GM18502 (cell line): ENCODE measurements around the gene MTX2.
"Not testable (repeated sequence)": the region's sequence is repeated elsewhere in the genome, so short reads cannot be mapped to it uniquely, and the experiment has no call there.

Experiments used
- ATAC-seq: cut with Tn5 transposase; IDR thresholded peaks from one replicate; pipeline ENCODE4 v1.9.1; 2021; ENCODE audit warnings: mild to moderate bottlenecking; ENCODE audit not compliant: unreplicated experiment, poor library complexity

Gene MTX2

GRCh38 chr2:176368349-176368748 lies 99.1 kb downstream of the MTX2 start:
- ATAC-seq: no peak

DNA sequence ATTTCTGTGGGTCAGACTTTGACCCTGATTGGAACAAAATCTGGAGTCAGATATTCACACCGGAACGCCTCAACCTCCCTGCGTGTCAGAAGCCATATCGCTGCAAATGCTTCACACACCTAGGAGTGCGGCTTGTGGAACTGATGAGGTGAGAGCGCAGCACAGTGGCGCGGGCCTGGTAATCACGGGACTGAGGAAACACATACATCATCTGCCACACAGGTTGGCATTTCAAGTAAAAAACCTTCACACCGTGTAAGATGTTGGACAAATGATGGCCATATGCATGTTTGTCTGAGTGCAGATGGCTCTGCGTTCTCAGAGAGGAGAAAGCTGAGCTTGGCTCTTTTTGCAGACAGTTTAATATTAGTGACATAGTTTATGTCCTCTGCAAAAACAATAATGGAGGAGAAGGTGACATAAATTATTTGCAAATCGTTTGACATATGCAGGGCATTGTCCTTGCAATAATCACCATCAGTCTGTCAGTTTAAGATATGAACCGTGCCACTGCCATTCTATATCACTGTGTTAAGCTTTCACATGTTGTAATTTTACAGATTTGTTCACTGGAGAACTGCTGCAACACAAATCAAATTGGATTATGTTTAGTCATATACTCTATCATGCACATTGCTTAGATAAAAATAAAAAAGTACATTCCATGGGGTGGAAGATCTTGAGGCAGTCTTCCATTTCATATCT lies 101.4 kb downstream of the MTX2 start:
- ATAC-seq: no peak

- not testable (repeated sequence) for ATAC-seq
Measured at GRCh38 chr2:176373155-176373554, 103.9 kb downstream of the MTX2 start.

DNA sequence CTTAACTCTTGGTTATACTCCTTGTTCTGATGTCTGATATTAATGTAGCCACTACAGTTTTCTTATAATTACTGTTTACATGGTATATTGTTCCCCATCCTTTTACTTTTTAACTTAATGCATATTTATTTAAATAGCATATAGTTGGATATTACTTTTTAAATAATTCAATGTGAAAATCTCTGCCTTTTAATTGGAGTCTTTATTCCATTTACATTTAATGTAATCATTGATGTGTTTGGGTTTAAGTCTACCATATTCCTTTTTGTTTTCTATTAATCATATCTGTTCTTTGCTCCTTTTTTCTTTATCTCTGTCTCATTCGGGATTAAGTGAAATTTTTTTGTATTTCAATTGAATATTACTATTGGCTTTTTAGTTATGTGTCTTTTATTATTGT lies 109.1 kb downstream of the MTX2 start:
- ATAC-seq: no peak

DNA sequence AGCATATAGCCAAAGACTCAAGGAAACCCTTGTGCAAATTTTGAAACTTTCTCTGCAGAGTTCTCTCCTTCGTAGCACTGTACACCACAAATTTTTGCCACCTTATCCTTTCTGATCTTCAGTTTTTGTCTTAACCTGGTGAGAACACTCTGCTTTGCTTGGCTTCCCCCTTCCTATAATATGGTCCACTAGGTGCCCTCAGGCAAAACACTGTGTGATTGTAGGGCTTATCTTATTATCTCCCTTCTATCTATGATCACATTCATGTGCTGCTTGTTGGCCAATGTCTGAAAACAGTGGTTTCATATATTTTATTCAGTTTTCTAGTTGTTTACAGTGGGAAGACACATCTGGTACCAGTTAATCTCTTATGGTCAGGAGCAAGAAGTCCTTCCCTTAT lies 111.1 kb downstream of the MTX2 start:
- ATAC-seq: no peak

GRCh38 chr2:176383100-176383499 lies 113.9 kb downstream of the MTX2 start:
- no peak for ATAC-seq

GRCh38 chr2:176383836-176384442 lies 114.7 kb downstream of the MTX2 start:
- ATAC-seq: no peak

DNA sequence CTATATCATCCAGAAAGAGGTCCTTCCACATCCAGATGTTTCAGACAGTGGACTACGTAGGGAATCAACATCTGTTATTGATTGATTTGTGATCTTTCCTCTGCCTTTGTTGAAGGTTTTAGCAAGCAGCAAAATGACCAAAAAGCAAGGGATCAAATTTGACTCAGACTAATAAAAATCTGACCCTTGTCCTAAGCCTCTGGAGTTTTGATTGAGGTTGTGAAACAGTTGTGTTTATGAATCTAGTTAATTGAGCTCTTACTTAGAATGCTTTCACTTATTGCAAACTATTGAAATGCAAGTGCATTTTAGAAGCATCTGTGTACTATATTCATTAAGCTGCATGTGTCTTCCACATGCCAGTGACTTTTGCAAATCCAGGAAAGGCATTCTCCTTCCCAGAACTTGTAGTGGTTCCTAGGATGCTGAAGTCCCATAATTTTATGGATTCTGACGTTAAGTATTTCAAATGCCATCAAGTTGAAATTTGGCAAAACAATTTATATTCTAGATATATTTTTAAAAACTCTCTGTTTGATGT lies 116.0 kb downstream of the MTX2 start:
- no peak for ATAC-seq

- no peak for ATAC-seq
Measured at GRCh38 chr2:176385838-176386237, 116.6 kb downstream of the MTX2 start.
